ENCODE measurements around the gene TOR1AIP2. TPM values are rescaled to one million over a fixed set of nuclear protein-coding genes. Genes with fewer than 3 reads are reported as not detected.

The TOR1AIP2 gene
- total and polyA plus RNA-seq, 2 of the 8 experiments (the other 6 are each of a cell fraction or from before 2014, with no cell fraction given): 12.1 to 75.2 TPM

DNA sequence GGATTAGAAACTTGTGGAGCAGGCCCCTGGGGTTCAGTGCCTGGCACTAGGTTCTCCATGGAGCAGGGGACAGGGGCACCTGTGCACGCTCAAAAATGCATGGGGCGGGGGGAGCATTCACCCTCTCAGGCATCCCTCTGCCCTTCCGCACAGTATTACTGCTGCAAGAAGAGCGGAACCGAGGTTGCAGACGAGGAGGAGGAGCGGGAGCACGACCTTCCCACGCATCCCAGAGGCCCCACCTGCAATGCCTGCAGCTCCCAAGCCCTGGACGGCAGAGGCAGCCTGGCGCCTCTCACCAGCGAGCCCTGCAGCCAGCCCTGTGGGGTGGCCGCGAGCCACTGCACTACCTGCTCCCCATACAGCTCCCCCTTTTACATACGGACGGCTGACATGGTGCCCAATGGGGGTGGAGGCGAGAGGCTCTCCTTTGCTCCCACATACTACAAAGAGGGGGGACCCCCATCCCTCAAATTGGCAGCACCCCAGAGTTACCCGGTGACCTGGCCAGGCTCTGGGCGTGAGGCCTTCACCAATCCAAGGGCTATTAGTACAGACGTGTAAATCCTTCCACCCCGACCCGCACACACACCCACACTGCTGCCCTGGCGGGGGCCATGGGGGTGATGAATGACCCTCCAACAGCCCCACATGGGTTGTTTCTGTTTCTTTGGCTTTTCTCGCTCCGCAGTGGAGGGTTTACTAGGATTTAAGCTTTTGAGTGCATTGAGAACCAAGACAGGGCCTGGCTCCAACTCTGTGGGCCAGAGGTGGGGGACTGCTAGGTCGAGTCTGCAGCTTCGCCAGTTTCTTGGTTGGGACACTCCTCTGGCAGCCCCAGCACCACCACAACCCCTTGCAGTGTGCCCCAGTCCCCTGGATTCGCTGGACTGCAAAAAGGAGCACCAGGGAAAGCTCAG lies 63.7 kb downstream of the TOR1AIP2 start (continued):
- TF ChIP-seq RXRA (IDR thresholded peaks at IDR 0.05; ENCODE audit: insufficient read depth, low read depth, low read length) (no peak), RFX5 (IDR thresholded peaks at IDR 0.05; ENCODE audit: borderline replicate concordance, low read depth, low read length) (no peak)

All from H1 (cell line).